GM21367 (cell line): ENCODE data around the gene TSPAN11.
"Not testable (repeated sequence)": the region's sequence is repeated elsewhere in the genome, so short reads cannot be mapped to it uniquely, and the experiment has no call there.

Experiments used
- ATAC-seq: cut with Tn5 transposase; IDR thresholded peaks from one replicate; pipeline ENCODE4 v1.9.1; 2021; ENCODE audit not compliant: unreplicated experiment

The TSPAN11 gene, protein sequence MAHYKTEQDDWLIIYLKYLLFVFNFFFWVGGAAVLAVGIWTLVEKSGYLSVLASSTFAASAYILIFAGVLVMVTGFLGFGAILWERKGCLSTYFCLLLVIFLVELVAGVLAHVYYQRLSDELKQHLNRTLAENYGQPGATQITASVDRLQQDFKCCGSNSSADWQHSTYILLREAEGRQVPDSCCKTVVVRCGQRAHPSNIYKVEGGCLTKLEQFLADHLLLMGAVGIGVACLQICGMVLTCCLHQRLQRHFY

DNA sequence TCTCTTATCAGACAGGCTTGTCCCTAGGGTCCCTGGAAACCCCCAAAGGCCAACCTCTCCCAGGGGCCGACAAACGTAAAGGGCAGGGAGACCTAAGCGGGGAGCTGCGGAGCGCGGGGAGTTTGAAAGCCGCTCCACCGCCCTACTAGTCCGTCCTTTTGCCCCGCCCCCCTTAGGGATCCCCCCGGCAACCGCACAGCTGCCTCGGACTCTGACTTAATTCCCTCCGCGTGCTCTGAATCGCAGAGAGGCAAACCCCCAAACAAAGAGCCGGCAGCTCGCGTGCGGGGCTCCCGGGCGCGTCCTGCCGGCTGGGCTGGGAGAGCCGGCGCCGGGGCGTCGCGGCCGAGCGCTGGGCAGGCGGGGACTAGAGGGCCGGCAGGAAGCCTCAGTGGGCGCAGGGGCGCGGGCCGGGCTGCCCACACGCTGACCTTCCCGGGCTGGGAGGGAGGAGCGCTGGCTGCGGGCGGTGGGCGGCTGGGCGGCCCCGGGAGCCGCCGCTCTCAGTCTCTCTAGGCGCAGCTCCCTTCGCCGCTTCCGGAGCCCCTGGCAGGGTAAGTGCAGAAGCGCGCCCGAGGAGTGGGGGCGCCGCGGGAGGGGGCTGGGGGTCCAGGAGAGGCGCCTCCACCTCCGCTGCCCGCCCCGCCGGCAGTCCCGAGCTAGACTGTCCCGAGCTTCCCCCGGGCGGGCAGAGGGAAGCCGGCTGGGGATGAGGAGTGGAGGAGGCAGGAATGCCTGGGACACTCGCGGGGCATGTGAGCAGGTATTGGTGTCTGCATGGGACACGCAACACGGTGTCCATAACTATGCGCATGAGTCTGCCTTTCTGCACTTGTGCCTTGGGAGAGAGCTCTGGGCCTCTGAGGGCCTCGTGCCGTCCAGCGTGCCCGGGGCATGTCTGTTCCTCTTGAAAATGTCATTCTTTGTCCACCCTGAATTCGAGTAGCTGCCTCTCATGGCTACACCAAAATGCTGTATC is at the start of gene TSPAN11:
TSS of gene TSPAN11 (plus strand) at position 506 of the 979 bp plus-strand sequence. CDS start 27,244 bp downstream, outside the sequence.
- no peak for ATAC-seq

GRCh38 chr12:30877105-30877875 is 49.3 kb upstream of the TSPAN11 start:
- no peak for ATAC-seq

DNA sequence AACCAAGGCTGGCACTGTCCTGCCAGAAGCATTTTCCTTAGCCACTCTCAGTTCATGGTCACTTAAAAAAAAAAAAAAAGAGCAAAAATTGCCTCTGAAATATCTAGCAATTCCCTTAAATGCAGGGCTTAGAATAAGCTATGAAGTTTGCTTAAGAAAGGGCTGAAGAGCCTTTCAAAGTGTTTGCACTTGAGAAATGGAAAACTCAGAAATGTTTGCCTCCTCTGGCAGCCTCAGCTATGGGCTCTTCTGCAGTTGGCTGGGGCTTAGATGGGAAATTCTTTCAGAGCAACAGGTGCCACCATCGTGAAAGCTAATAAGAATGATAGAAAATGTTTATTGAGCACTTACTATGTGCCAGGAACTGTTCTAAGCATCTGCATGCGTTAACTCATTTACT is 48.5 kb upstream of the TSPAN11 start:
- no peak for ATAC-seq

- no peak for ATAC-seq
These were observed 46.5 kb upstream of the TSPAN11 start for GRCh38 chr12:30880061-30880460.

- no peak for ATAC-seq
These were observed 45.7 kb upstream of the TSPAN11 start for GRCh38 chr12:30880813-30881212.

GRCh38 chr12:30882706-30883105 is 43.8 kb upstream of the TSPAN11 start:
- no peak for ATAC-seq

DNA sequence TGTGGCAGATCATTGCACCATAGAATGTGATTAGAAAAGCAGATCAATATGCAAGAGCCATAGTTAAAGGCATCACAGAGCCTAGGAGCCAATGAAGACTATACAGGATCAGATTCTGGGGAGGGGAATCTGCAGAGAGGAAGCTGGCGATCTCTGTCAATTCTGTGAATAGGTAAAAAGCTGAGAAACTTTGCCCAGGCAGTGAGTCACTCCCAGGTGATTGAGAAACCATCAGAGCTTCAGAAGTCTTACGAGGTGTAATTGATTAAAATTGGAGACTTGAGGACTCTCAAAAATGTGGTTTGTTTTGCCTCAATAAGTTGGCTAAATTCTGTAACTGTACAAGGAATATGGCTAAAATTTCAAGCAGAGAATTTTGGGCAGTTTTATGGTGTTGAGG is 41.7 kb upstream of the TSPAN11 start:
- no peak for ATAC-seq

DNA sequence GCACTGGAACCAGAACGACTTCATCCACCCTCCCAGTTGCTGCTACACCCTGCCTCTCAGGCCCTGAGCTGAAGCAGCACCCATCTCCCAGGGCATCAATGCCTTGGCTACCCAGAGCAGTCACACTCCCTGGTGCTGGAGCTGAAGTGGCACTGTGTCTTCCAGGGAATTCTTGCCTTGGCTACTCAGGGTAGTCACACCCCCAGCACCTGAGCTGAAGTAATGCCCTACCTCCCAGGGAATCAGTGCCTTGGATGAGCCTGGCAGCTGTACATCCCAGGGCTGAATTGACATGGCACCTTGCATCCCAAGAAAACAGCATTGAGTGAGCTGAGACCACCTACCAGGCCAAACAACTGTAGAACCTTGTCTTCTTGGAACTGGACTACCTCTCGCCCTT is 41.2 kb upstream of the TSPAN11 start:
- no peak for ATAC-seq

- no peak for ATAC-seq
These were observed 39.3 kb upstream of the TSPAN11 start for GRCh38 chr12:30887226-30887625.

- ATAC-seq = no peak
These were observed 38.3 kb upstream of the TSPAN11 start for GRCh38 chr12:30888241-30888640.

DNA sequence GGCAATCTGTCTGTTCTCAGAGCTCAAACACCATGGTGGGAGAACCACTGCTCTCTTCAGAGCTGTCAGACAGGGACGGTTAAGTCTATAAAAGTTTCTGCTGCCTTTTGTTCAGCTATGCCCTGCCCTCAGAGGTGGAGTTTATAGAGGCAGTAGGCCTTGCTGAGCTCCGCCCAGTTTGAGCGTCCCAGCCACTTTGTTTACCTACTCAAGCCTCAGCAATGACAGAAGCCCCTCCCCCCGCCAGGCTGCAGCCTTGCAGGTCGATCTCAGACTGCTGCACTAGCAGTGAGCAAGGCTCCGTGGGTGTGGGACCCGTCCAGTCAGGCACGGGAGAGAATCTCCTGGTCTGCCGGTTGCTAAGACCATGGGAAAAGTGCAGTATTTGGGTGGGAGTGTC is 32.0 kb upstream of the TSPAN11 start:
- not testable (repeated sequence) for ATAC-seq

DNA sequence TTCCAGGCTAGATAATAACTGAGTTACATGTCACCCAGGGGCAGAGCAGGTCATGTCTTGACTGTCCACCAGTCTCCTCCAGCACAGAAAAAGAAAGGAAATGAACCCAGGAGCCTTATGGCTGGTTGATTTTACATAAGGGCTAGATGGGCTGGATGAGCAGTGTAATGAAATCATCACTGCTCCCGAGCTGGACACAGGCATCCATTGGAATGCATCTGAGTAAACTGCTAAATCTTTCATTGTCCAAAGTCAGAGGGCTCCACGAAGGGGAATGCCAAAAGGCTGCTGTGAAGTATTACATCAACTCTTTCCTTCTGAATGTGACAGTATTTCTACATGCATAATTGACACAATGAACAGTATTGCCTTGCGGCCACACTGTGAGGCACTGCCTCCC is 30.1 kb upstream of the TSPAN11 start:
- no peak for ATAC-seq

GRCh38 chr12:30898846-30899245 is 27.7 kb upstream of the TSPAN11 start:
- no peak for ATAC-seq

GRCh38 chr12:30900351-30900750 is 26.2 kb upstream of the TSPAN11 start:
- no peak for ATAC-seq

DNA sequence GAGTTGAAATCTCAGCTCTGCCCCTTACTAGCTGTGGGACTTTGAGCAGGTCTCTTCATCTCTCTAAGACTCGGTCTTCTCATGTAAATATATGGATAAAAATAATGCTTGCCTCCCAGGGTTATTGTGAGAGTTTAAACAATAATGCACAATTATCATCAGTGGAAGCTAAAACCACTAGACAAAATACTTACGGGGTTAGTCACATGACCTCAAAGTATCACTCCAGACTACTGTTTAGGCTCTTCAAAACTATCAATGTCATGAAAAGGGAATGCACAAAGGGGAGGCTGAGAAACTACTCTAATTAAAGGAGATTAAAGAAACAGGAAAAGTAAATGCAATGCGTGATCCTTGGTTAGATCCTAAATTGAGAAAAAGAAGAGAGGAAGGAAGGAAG is 24.5 kb upstream of the TSPAN11 start:
- ATAC-seq = no peak

GRCh38 chr12:30902596-30902995 is 24.0 kb upstream of the TSPAN11 start:
- no peak for ATAC-seq

DNA sequence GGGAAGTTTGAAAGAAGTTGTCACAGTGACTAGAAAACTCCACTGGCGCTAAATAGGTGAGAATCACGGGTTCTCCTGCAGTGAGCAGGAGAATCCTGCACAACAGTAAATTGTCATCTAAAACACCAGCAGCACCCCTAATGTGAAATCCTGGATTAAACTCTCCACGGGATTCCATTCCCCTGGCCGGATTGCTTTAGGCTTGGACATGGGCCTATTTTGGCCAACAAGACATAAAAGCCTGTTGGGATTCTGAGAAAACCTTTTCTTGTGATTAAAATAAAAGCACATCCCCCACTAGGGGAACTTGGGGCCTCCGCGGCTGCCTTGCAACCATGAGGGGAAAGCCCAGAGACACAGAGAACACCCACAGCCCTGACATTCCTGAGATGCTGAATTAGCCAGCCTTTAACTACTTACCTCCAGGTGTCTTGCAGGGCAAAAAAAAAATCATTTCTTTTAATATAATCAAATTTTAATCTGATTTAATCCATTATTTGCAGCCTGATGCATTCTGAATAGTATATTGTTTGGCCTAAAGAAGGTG is 21.0 kb upstream of the TSPAN11 start:
- no peak for ATAC-seq

DNA sequence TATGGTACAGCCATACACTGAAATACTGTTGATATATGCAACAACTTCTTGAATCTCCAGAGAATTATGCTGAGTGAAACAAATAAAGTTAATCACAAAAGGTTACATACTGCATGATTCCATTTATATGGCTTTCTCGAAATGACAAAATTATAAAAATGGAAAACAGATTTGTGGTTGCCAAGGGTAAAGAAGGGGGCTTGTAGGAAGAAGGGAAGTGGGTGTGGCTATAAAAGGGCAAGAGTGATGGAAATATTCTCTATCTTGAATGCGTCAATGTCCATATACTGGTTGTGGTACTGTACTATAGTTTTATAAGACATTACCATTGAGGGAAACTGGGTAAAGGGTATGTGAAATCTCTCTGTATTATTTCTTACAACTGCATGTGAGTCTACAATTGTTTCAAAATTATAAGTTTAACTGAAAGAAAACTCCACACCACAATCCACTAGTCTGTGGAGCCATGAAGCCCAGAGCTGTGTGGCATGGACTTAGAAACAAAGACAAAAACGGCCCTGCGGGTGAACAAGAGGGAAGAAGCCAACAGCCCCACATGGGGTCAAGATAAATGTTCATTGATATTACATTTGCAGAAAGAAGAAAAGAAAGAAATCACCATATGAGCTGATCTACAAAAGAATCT is 18.3 kb upstream of the TSPAN11 start:
- no peak for ATAC-seq

DNA sequence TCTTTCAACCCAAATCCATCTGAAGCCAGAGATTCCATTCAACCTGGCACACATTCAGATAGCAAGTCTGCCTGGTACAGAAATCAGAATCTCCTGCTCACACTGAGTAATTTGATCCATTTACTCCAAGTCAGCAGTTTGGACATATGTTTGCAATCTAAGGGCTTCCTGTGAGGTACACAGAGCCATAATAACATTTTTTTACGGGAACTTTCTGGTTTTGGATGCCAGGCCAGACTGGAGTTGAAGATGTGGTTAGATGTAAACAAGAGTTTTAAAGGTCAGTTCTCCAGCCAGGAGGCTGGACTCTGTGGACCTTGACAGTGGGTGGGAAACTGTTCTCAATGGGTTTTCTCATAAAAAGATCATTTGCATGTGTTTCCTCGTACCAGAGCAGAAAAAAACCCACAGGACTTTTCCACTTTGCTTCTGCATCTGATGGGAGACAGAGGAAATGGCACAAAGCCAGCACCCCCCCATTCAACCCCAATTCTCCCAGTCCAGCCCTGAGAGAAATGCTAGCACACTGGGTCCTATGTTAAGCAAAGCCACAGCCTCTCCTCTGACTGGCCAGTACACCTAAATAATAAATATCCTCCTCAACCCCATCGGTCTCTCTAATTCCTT is 17.7 kb upstream of the TSPAN11 start:
- no peak for ATAC-seq

- no peak for ATAC-seq
These were observed 17.1 kb upstream of the TSPAN11 start for GRCh38 chr12:30909349-30910037.
